GM21390 (cell line): ENCODE measurements around the gene LRIG1.
A peak's percentile ranks its signal among the peaks of the same experiment; 100 is the strongest.

ENCODE experiments used
- ATAC-seq: cut with Tn5 transposase; IDR thresholded peaks from one replicate; pipeline ENCODE4 v1.9.1; 2021; ENCODE audit not compliant: unreplicated experiment

The LRIG1 gene

GRCh38 chr3:66504850-66505641, 4.2 kb upstream of the LRIG1 start:
- ATAC-seq = no peak

GRCh38 chr3:66502981-66503380, 2.2 kb upstream of the LRIG1 start:
- no peak for ATAC-seq

- ATAC-seq = no peak
Measured at GRCh38 chr3:66502245-66502874, 1.5 kb upstream of the LRIG1 start.

GRCh38 chr3:66501483-66502244, 842 bp upstream of the LRIG1 start:
- ATAC-seq = no peak

GRCh38 chr3:66499881-66500575, 794 bp downstream of the LRIG1 start:
- ATAC-seq = peak; percentile 22

- ATAC-seq = no peak
Measured at GRCh38 chr3:66498687-66499621, 1.9 kb downstream of the LRIG1 start.

- ATAC-seq = no peak
Measured at GRCh38 chr3:66497985-66498671, 2.7 kb downstream of the LRIG1 start.

GRCh38 chr3:66497288-66497984, 3.4 kb downstream of the LRIG1 start:
- no peak for ATAC-seq

- no peak for ATAC-seq
Measured at GRCh38 chr3:66496746-66497145, 4.1 kb downstream of the LRIG1 start.

GRCh38 chr3:66496301-66496700, 4.5 kb downstream of the LRIG1 start:
- no peak for ATAC-seq

GRCh38 chr3:66495668-66496045, 5.2 kb downstream of the LRIG1 start:
- no peak for ATAC-seq

GRCh38 chr3:66494959-66495667, 5.7 kb downstream of the LRIG1 start:
- no peak for ATAC-seq

GRCh38 chr3:66493458-66494099, 7.2 kb downstream of the LRIG1 start:
- ATAC-seq = no peak

GRCh38 chr3:66492672-66493071, 8.2 kb downstream of the LRIG1 start:
- no peak for ATAC-seq

- no peak for ATAC-seq
Measured at GRCh38 chr3:66492071-66492470, 8.8 kb downstream of the LRIG1 start.

GRCh38 chr3:66490984-66491383, 9.8 kb downstream of the LRIG1 start:
- no peak for ATAC-seq

GRCh38 chr3:66490214-66490613, 10.6 kb downstream of the LRIG1 start:
- peak; percentile 68 for ATAC-seq

- no peak for ATAC-seq
Measured at GRCh38 chr3:66489581-66489980, 11.2 kb downstream of the LRIG1 start.
